ENCODE measurements around the gene AP3M1.

AP3M1 gene

GRCh38 chr10:74114041-74114448 is 36.6 kb downstream of the AP3M1 start:
- DNase-seq (ENCODE audit: low read depth, low spot score), result no peak

- DNase-seq (ENCODE audit: low read depth, low spot score), result no peak
Observed at GRCh38 chr10:74113546-74113945, 37.1 kb downstream of the AP3M1 start.

- no peak for DNase-seq (ENCODE audit: low read depth, low spot score)
Observed at GRCh38 chr10:74111799-74112198, 38.8 kb downstream of the AP3M1 start.

GRCh38 chr10:74110120-74110519 is 40.5 kb downstream of the AP3M1 start:
- no peak for DNase-seq (ENCODE audit: low read depth, low spot score)

- DNase-seq (ENCODE audit: low read depth, low spot score), result no peak
Observed at GRCh38 chr10:74109452-74109851, 41.2 kb downstream of the AP3M1 start.

GRCh38 chr10:74107391-74107790 is 43.2 kb downstream of the AP3M1 start:
- no peak for DNase-seq (ENCODE audit: low read depth, low spot score)

GRCh38 chr10:74104996-74105395 is 45.6 kb downstream of the AP3M1 start:
- DNase-seq (ENCODE audit: low read depth, low spot score), result no peak

- DNase-seq (ENCODE audit: low read depth, low spot score), result no peak
Observed at GRCh38 chr10:74104480-74104879, 46.1 kb downstream of the AP3M1 start.

- DNase-seq (ENCODE audit: low read depth, low spot score), result no peak
Observed at GRCh38 chr10:74103560-74104258, 46.9 kb downstream of the AP3M1 start.

GRCh38 chr10:74099836-74100235 is 50.8 kb downstream of the AP3M1 start:
- DNase-seq (ENCODE audit: low read depth, low spot score), result no peak

- no peak for DNase-seq (ENCODE audit: low read depth, low spot score)
Observed at GRCh38 chr10:74099420-74099819, 51.2 kb downstream of the AP3M1 start.

GRCh38 chr10:74097776-74098175 is 52.9 kb downstream of the AP3M1 start:
- no peak for DNase-seq (ENCODE audit: low read depth, low spot score)

- DNase-seq (ENCODE audit: low read depth, low spot score), result no peak
Observed at GRCh38 chr10:74096777-74097176, 53.9 kb downstream of the AP3M1 start.

GRCh38 chr10:74094231-74094630 is 56.4 kb downstream of the AP3M1 start:
- no peak for DNase-seq (ENCODE audit: low read depth, low spot score)

GRCh38 chr10:74093530-74094164 is 57.0 kb downstream of the AP3M1 start:
- no peak for DNase-seq (ENCODE audit: low read depth, low spot score)

- DNase-seq (ENCODE audit: low read depth, low spot score), result no peak
Observed at GRCh38 chr10:74092372-74092771, 58.3 kb downstream of the AP3M1 start.

GRCh38 chr10:74088722-74089121 is 61.9 kb downstream of the AP3M1 start:
- DNase-seq (ENCODE audit: low read depth, low spot score), result no peak

GRCh38 chr10:74086317-74086716 is 64.3 kb downstream of the AP3M1 start:
- no peak for DNase-seq (ENCODE audit: low read depth, low spot score)

GRCh38 chr10:74084955-74085354 is 65.7 kb downstream of the AP3M1 start:
- no peak for DNase-seq (ENCODE audit: low read depth, low spot score)

GRCh38 chr10:74083304-74083703 is 67.3 kb downstream of the AP3M1 start:
- no peak for DNase-seq (ENCODE audit: low read depth, low spot score)

GRCh38 chr10:74081941-74082718 is 68.5 kb downstream of the AP3M1 start:
- no peak for DNase-seq (ENCODE audit: low read depth, low spot score)

GRCh38 chr10:74081192-74081803 is 69.3 kb downstream of the AP3M1 start:
- DNase-seq (ENCODE audit: low read depth, low spot score), result no peak

Measured in iPS DF 19.7 (cell line).